CD14-positive monocyte (primary cell): Measurements from ENCODE around the gene CREB1. TPM values are rescaled to one million over a fixed set of nuclear protein-coding genes. Genes with fewer than 3 reads are reported as not detected.

Experiments used
- DNase-seq, 3 donors: peaks; one replicate each; pipeline ENCODE4 v3.0.0-alpha.2; 2011 to 2022
- H2AFZ ChIP-seq: 2 replicates; pipeline ENCODE4 v1.6.0; 2012; ENCODE audit warnings: mild to moderate bottlenecking, low read depth, low read length, inconsistent platforms; ENCODE audit not compliant: insufficient read depth, poor library complexity, severe bottlenecking
- H3K27ac ChIP-seq, 2 donors: 1 replicate in 1 of 2; 2 replicates in 1 of 2; pipeline ENCODE4 v1.5.1; 2012 to 2013; ENCODE audit warnings: low read length in 2 of 2, control low read depth in 1 of 2, inconsistent platforms in 1 of 2, low read depth in 1 of 2, mild to moderate bottlenecking in 1 of 2
- H3K27me3 ChIP-seq, 2 donors: one replicate each; pipeline versions ENCODE4 v1.6.0 to v1.6.1; 2011 to 2013; ENCODE audit warnings: low read length in 2 of 2; ENCODE audit not compliant: control insufficient read depth in 2 of 2, insufficient read depth in 2 of 2
- H3K36me3 ChIP-seq, 2 donors: replicated peaks in 1 of 2; 1 replicate in 1 of 2; 2 replicates in 1 of 2; pipeline versions ENCODE4 v1.5.1 to v1.6.1; 2012 to 2013; ENCODE audit warnings: low read length in 2 of 2, control low read depth in 1 of 2, inconsistent platforms in 1 of 2, mild to moderate bottlenecking in 1 of 2; ENCODE audit not compliant: insufficient read depth in 2 of 2, control insufficient read depth in 1 of 2
- H3K4me1 ChIP-seq, 2 donors: 1 replicate in 1 of 2; 2 replicates in 1 of 2; pipeline versions ENCODE4 v1.5.1 to v1.6.1; 2012 to 2013; ENCODE audit warnings: low read length in 2 of 2, control low read depth in 1 of 2, inconsistent platforms in 1 of 2, mild to moderate bottlenecking in 1 of 2, moderate library complexity in 1 of 2; ENCODE audit not compliant: insufficient read depth in 2 of 2, control insufficient read depth in 1 of 2
- H3K4me2 ChIP-seq: replicated peaks from 2 replicates; pipeline ENCODE3; 2012; ENCODE audit warnings: low read length, moderate library complexity, mild to moderate bottlenecking; ENCODE audit not compliant: poor library complexity, severe bottlenecking; ENCODE audit errors: extremely low read depth
- H3K4me3 ChIP-seq, 3 experiments: fragments of 200-600 bp in 1 of 3; sonication (generic) in 1 of 3; replicated peaks in 1 of 3; 1 replicate in 2 of 3; 2 replicates in 1 of 3; pipeline ENCODE4 v1.5.1; 2011 to 2013; ENCODE audit warnings: low read length in 3 of 3, mild to moderate bottlenecking in 3 of 3, control low read depth in 2 of 3, low read depth in 2 of 3, inconsistent platforms in 1 of 3, moderate library complexity in 1 of 3
- H3K79me2 ChIP-seq: 2 replicates; pipeline ENCODE4 v1.6.0; 2012; ENCODE audit warnings: mild to moderate bottlenecking, control low read depth, inconsistent platforms, low read length, moderate library complexity; ENCODE audit not compliant: insufficient read depth
- H3K9ac ChIP-seq: 2 replicates; pipeline ENCODE4 v1.6.0; 2017; ENCODE audit warnings: low read length, mild to moderate bottlenecking; ENCODE audit not compliant: insufficient read depth, poor library complexity, severe bottlenecking
- H3K9me3 ChIP-seq, 2 donors: replicated peaks in 1 of 2; 1 replicate in 1 of 2; 2 replicates in 1 of 2; pipeline versions ENCODE4 v1.5.1 to v1.6.1; 2012 to 2013; ENCODE audit warnings: low read length in 2 of 2, control low read depth in 1 of 2; ENCODE audit not compliant: control insufficient read depth in 1 of 2, insufficient read depth in 1 of 2
- H4K20me1 ChIP-seq: 2 replicates; pipeline ENCODE4 v1.6.0; 2012; ENCODE audit warnings: mild to moderate bottlenecking, low read length, control low read depth, moderate library complexity; ENCODE audit not compliant: insufficient read depth
- H3K27ac Mint-ChIP-seq, 7 donors: one replicate each; pipeline ENCODE4 v1.8.0; 2020; ENCODE audit warnings: mild to moderate bottlenecking in 7 of 7, mixed read lengths in 7 of 7, moderate library complexity in 6 of 7, inconsistent platforms in 2 of 7
- H3K27me3 Mint-ChIP-seq, 3 donors: one replicate each; pipeline ENCODE4 v1.8.0; 2021 to 2022; ENCODE audit warnings: low read depth in 3 of 3, mild to moderate bottlenecking in 3 of 3, mixed read lengths in 3 of 3, moderate library complexity in 3 of 3, inconsistent platforms in 1 of 3
- H3K36me3 Mint-ChIP-seq, 2 donors: one replicate each; pipeline ENCODE4 v1.8.0; 2020; ENCODE audit warnings: mixed read lengths in 2 of 2, inconsistent platforms in 1 of 2, mild to moderate bottlenecking in 1 of 2
- H3K4me1 Mint-ChIP-seq: one replicate; pipeline ENCODE4 v1.8.0; 2020; ENCODE audit warnings: mild to moderate bottlenecking, mixed read lengths
- H3K4me3 Mint-ChIP-seq, 2 donors: one replicate each; pipeline ENCODE4 v1.8.0; 2020; ENCODE audit warnings: mild to moderate bottlenecking in 2 of 2, mixed read lengths in 2 of 2, moderate library complexity in 1 of 2
- H3K9me3 Mint-ChIP-seq, 7 donors: one replicate each; pipeline ENCODE4 v1.8.0; 2020 to 2022; ENCODE audit warnings: mixed read lengths in 7 of 7, mild to moderate bottlenecking in 6 of 7, moderate library complexity in 6 of 7, inconsistent platforms in 2 of 7
- WGBS: methylation state at CpG from one replicate; pipeline ENCODE4 v1.1.5; 2013; ENCODE audit warnings: missing lambda C conversion rate; ENCODE audit not compliant: insufficient coverage; 5-methylcytosine and 5-hydroxymethylcytosine counted together
- intact Hi-C, 2 donors: fragments of 100-400 bp; cut with micrococcal nuclease; formaldehyde crosslinking; loops; one replicate each; pipeline versions ENCODE4 v1.15.0 to v1.15.1; 2023
- polyA plus RNA-seq, 3 donors: library from polyadenylated mRNA; depleted of rRNA in 1 of 3; unstranded in 2 of 3; stranded (reverse) in 1 of 3; fragments of 300-500 nt in 2 of 3; fragments of >200 nt in 1 of 3; fragmentation: Illumina TruSeq in 2 of 3; gene quantifications; 1 replicate in 2 of 3; 2 replicates in 1 of 3; pipeline ENCODE4 v1.2.3, GENCODE V29; 2012 to 2021
- TF ChIP-seq, protein P1 (sequence below): fragments of 200-600 bp; IDR thresholded peaks from one replicate; pipeline ENCODE4 v1.8.0; 2022; ENCODE audit warnings: antibody characterized with exemption, mild to moderate bottlenecking

CREB1 gene
- polyA plus RNA-seq, 3 donors, result 43.3 to 60.5 (median 55.2) TPM

DNA sequence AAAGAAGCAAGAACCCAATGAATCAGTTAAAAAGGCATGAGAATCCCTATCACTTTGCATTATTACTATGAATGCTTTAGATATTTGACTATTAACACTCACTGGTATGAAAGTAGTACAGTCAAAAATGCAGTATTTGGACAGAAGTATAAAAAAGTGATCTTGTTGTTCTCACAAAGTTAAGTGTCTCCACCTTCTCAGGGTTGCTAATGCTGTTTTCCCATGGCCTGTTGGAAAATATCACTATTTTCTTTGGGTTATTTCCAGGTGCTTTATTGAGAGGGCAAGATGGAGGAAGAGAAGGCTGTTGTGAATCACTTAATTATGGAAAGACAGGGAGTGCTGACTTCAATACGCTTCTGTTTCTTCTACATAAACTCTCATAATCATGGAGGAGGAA is 13.6 kb upstream of the CREB1 start:
- Mint-ChIP-seq H3K27me3 (peaks cover 0 to 5% (median 0%) of the 10 kb centered on the region in 3 donors), H3K36me3 (peaks cover 7 to 12% of the 10 kb centered on the region in 2 donors), H3K9me3 (peaks cover 0 to 5% (median 0%) of the 10 kb centered on the region in 7 donors), H3K27ac (no peak overlapping the region), H3K4me3 (no peak overlapping the region), H3K4me1 (peaks cover 13% of the 10 kb centered on the region)
- DNase-seq, result no peak
- Histone ChIP-seq H4K20me1 (no peaks in the 10 kb centered on the region), H3K9ac (no peak overlapping the region), H2AFZ (no peak overlapping the region), H3K27ac (no peak overlapping the region), H3K4me1 (peaks cover 9 to 10% of the 10 kb centered on the region in 2 donors), H3K4me2 (no peak overlapping the region), H3K9me3 (no peaks in the 10 kb centered on the region), H3K27me3 (no peaks in the 10 kb centered on the region), H3K79me2 (no peaks in the 10 kb centered on the region), H3K36me3 (no peaks in the 10 kb centered on the region), H3K4me3 (no peak overlapping the region)
- TF ChIP-seq, protein P1, sequence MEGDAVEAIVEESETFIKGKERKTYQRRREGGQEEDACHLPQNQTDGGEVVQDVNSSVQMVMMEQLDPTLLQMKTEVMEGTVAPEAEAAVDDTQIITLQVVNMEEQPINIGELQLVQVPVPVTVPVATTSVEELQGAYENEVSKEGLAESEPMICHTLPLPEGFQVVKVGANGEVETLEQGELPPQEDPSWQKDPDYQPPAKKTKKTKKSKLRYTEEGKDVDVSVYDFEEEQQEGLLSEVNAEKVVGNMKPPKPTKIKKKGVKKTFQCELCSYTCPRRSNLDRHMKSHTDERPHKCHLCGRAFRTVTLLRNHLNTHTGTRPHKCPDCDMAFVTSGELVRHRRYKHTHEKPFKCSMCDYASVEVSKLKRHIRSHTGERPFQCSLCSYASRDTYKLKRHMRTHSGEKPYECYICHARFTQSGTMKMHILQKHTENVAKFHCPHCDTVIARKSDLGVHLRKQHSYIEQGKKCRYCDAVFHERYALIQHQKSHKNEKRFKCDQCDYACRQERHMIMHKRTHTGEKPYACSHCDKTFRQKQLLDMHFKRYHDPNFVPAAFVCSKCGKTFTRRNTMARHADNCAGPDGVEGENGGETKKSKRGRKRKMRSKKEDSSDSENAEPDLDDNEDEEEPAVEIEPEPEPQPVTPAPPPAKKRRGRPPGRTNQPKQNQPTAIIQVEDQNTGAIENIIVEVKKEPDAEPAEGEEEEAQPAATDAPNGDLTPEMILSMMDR, result no peak
- WGBS, result no CpG with 5 or more reads among the region's 1 CpG
- intact Hi-C loops, result no loop called here

DNA sequence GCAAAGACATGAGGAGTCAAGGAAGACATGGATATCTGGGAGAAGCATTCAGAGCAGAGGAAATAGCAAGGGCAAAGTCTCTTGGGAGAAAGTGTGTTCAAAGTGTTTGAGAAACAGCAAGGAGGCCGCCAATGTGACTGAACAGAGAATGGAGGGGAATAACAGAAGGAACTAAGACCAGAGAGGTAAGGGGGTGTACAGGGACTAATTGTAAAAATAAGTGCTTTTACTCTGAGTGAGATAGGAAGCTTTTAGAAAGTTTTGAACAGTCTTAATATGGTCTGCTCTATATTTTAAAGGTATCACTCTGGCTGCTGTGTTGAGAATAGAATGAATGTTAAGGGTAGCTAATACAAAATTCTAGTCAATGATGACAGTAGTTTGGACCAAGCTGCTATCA is 6.8 kb upstream of the CREB1 start:
- no peaks in the 10 kb centered on the region for H4K20me1 ChIP-seq
- no peak overlapping the region for H3K4me2 ChIP-seq
- Mint-ChIP-seq H3K9me3 (peaks cover 0 to 3% (median 0%) of the 10 kb centered on the region in 7 donors), H3K4me1 (peaks cover 28% of the 10 kb centered on the region), H3K36me3 (peaks cover 7 to 21% of the 10 kb centered on the region in 2 donors), H3K27ac (no peak overlapping the region), H3K27me3 (peaks cover 0 to 7% (median 0%) of the 10 kb centered on the region in 3 donors), H3K4me3 (no peak overlapping the region)
- intact Hi-C loops, result no loop called here
- peaks cover 3% of the 10 kb centered on the region for H3K79me2 ChIP-seq
- no peak for DNase-seq
- no peaks in the 10 kb centered on the region for H3K36me3 ChIP-seq
- no peak overlapping the region for H3K27ac ChIP-seq
- no peaks in the 10 kb centered on the region for H3K9me3 ChIP-seq
- H3K4me3 ChIP-seq, result no peak overlapping the region
- peaks cover 24 to 31% of the 10 kb centered on the region in 2 donors for H3K4me1 ChIP-seq
- H3K9ac ChIP-seq, result no peak overlapping the region
- no peaks in the 10 kb centered on the region for H3K27me3 ChIP-seq
- H2AFZ ChIP-seq, result no peak overlapping the region
- TF ChIP-seq, protein P1, result no peak
- WGBS, result 88% methylated on average over 1 of the region's 1 CpG
